Fibroblast of the aortic adventitia (primary cell): ENCODE results near the gene ATP7B. TPM values are rescaled to one million over a fixed set of nuclear protein-coding genes. Genes with fewer than 3 reads are reported as not detected.

Source experiments
- DNase-seq: peaks from one replicate; pipeline ENCODE4 v3.0.0-alpha.2; 2010; ENCODE audit warnings: low read depth
- H3K4me3 ChIP-seq: 2 replicates; pipeline ENCODE4 v1.5.1; 2011; ENCODE audit warnings: low read depth, mild to moderate bottlenecking, control low read depth, low read length, moderate library complexity
- CTCF ChIP-seq: IDR thresholded peaks from 2 replicates; pipeline ENCODE4 v1.5.1; 2011; ENCODE audit warnings: mild to moderate bottlenecking, low read length, control low read depth, inconsistent platforms; ENCODE audit not compliant: insufficient read depth
- total RNA-seq: library from RNA; depleted of rRNA; stranded (reverse); fragments of >200 nt; gene quantifications from 2 replicates; pipeline ENCODE4 v1.2.3, GENCODE V29; 2012; ENCODE audit warnings: low replicate concordance

ATP7B gene
- total RNA-seq, 1 donor = 1.5 TPM

DNA sequence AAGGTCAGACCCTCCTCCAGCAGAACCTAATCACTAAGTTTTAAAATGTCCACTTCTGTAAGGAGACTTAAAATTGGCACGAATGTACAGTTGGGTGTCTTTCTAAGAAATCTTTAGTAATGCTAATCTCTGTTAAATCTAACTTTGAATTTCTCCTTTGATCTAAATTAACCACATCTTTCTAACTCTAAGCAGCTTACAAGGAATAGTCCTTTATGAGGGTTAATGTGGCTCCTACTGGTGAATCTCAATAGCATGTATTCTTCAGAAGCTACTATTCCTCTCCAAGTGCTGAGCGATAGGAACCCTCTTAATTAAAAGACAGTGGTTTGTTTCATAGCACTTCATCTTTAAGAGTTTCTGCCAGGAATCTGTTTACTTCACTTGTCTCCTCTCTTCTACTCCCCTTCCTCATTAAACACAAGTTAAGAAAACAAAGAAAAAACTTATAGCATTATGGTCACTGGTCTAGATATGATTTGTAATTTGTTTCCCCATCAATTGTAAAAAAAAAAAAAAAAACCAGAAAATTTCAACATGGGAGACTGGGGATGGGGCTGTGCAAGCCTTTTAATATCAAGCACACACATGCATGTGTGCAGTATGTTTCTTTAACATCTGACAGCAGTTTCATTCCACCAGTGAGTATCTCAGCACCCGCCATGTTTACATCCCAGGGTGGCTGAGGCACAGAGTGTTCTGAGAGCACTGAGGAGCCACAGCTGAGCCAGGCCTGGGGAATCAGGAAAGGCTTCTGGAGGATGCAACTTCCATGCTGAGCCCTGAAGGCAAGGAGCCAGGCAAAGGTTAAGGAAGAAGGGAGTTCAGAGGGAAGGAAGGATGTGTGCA lies 57.7 kb downstream of the ATP7B start:
- no peak for DNase-seq
- TF ChIP-seq CTCF = no peak
- H3K4me3 ChIP-seq = no peak overlapping the region

- DNase-seq = no peak
- no peak overlapping the region for H3K4me3 ChIP-seq
- TF ChIP-seq CTCF = no peak
These were observed 60.5 kb downstream of the ATP7B start for GRCh38 chr13:51950722-51951121.

GRCh38 chr13:51946163-51946669 lies 65.0 kb downstream of the ATP7B start:
- no peak for TF ChIP-seq CTCF
- no peak overlapping the region for H3K4me3 ChIP-seq
- DNase-seq = no peak

DNA sequence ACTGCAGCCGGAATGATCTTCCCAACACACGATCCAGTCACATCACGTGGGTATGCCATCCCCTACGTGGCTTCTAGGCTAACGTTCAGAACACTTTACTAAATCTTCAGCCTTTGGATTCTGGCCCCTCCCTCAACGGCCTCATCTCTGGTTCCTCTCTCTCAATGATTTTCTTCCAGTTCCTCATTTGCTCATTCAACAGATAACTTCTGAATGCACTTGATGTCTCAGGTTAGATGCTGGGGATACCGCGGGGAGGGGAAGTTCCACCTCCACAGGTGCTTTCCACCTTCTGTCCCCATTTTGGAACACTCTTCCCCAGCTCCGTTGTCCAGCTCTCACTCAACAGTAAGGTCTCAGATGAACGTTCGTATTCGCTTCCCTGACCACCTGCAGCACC lies 66.1 kb downstream of the ATP7B start:
- H3K4me3 ChIP-seq = no peak overlapping the region
- no peak for TF ChIP-seq CTCF
- no peak for DNase-seq

GRCh38 chr13:51944428-51944827 lies 66.8 kb downstream of the ATP7B start:
- TF ChIP-seq CTCF = no peak
- no peak overlapping the region for H3K4me3 ChIP-seq
- no peak for DNase-seq

DNA sequence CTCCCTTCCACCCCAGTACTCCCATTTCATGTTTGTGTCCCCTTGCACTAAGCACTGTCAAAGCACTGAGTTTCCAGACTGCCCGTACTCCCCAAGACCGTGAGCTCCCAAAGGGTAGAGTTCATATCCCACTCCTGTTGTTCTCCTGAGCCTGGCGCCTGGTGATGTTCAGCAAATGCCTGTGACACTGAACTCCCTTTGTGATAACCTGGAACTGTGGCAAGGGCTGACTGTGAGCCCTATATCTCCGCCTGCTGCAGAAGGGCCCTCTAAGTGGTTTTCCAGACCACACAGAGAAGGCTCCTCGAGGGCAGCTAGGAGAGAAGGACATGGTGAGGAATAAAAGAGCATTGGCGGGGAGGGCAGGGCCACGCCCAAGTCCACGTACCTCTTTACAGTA lies 67.5 kb downstream of the ATP7B start:
- TF ChIP-seq CTCF = no peak
- H3K4me3 ChIP-seq = no peak overlapping the region
- DNase-seq = no peak
